Measurements from ENCODE around the gene G6PC1. TPM values are rescaled to one million over a fixed set of nuclear protein-coding genes. Genes with fewer than 3 reads are reported as not detected.
A peak's percentile ranks its signal among the peaks of the same experiment; 100 is the strongest.

The G6PC1 gene
- total and polyA plus RNA-seq, 2 of the 13 experiments (the other 11 are each of a cell fraction or from before 2014, with no cell fraction given), result 1.7 to 37.9 TPM

GRCh38 chr17:42894283-42895184, 6.1 kb upstream of the G6PC1 start (continued):
- TF ChIP-seq KMT2A (CRISPR knock-in tag; IDR thresholded peaks at IDR 0.05) (0 out of 2 replicates have a peak, but pooled peaks have one; percentile 47), ZC3H4 (CRISPR knock-in tag; IDR thresholded peaks at IDR 0.05; ENCODE audit: borderline replicate concordance) (peak; percentile 80), HIC2 (CRISPR knock-in tag; IDR thresholded peaks at IDR 0.05; ENCODE audit: low read depth) (peak; percentile 55; the same call in 1 of the 2 replicates), SP5 (CRISPR knock-in tag; IDR thresholded peaks at IDR 0.05; ENCODE audit: borderline replicate concordance, low read depth) (peak; percentile 87), ZNF414 (CRISPR knock-in tag; IDR thresholded peaks at IDR 0.05) (peak; percentile 85), HDAC1 (CRISPR knock-in tag; IDR thresholded peaks at IDR 0.05) (peak; percentile 88), PHF20 (CRISPR knock-in tag; IDR thresholded peaks at IDR 0.05) (peak; percentile 11; the same call in 1 of the 2 replicates), ESRRA (CRISPR knock-in tag; IDR thresholded peaks at IDR 0.05; ENCODE audit: low read depth) (peak; percentile 94), TARDBP (CRISPR knock-in tag; IDR thresholded peaks at IDR 0.05) (peak; percentile 95), ETS1 (CRISPR knock-in tag; IDR thresholded peaks at IDR 0.05) (no peak), SALL1 (CRISPR knock-in tag; IDR thresholded peaks at IDR 0.05) (peak; percentile 97), SMYD3 (CRISPR knock-in tag; IDR thresholded peaks at IDR 0.05) (peak; percentile 96), TOPORS (CRISPR knock-in tag; IDR thresholded peaks at IDR 0.05) (peak; percentile 92; the same call in 1 of the 2 replicates), CSRNP1 (CRISPR knock-in tag; IDR thresholded peaks at IDR 0.05) (peak; percentile 91), IKZF5 (CRISPR knock-in tag; IDR thresholded peaks at IDR 0.05) (peak; percentile 89; the same call in 1 of the 2 replicates), REXO4 (CRISPR knock-in tag; IDR thresholded peaks at IDR 0.05; ENCODE audit: borderline replicate concordance) (no peak), ZNF772 (CRISPR knock-in tag; IDR thresholded peaks at IDR 0.05) (peak; percentile 25; the same call in 1 of the 2 replicates), ZNF644 (CRISPR knock-in tag; IDR thresholded peaks at IDR 0.05; ENCODE audit: low read depth) (peak; percentile 89), FOXP1 (IDR thresholded peaks at IDR 0.05) (no peak), FOXP1 (CRISPR knock-in tag; IDR thresholded peaks at IDR 0.05) (peak; percentile 96), GFI1 (CRISPR knock-in tag; IDR thresholded peaks at IDR 0.05; ENCODE audit: borderline replicate concordance) (peak; percentile 64; the same call in 1 of the 2 replicates), ASH2L (IDR thresholded peaks at IDR 0.05; ENCODE audit: insufficient read length, low read depth, low read length) (peak; percentile 70), DMAP1 (CRISPR knock-in tag; IDR thresholded peaks at IDR 0.05) (peak; percentile 74), ZNF615 (CRISPR knock-in tag; IDR thresholded peaks at IDR 0.05; ENCODE audit: borderline replicate concordance) (no peak)

All from HepG2 (cell line).